BLaER1 (cell line): Measurements from ENCODE around the gene CASZ1.

ENCODE experiments used
- H3K27ac ChIP-seq: shearing (Covaris generic); formaldehyde crosslinking; 2 replicates; pipeline ENCODE4 v1.8.1; 2022
- H3K27me3 ChIP-seq: shearing (Covaris generic); formaldehyde crosslinking; 2 replicates; pipeline ENCODE4 v1.8.1; 2022
- H3K36me3 ChIP-seq: shearing (Covaris generic); formaldehyde crosslinking; 2 replicates; pipeline ENCODE4 v1.8.1; 2022
- H3K4me1 ChIP-seq: shearing (Covaris generic); formaldehyde crosslinking; 2 replicates; pipeline ENCODE4 v1.8.1; 2022
- H3K4me2 ChIP-seq: shearing (Covaris generic); formaldehyde crosslinking; 2 replicates; pipeline ENCODE4 v1.8.1; 2022
- H3K4me3 ChIP-seq: shearing (Covaris generic); formaldehyde crosslinking; 2 replicates; pipeline ENCODE4 v1.8.1; 2022
- H3K9ac ChIP-seq: shearing (Covaris generic); formaldehyde crosslinking; 2 replicates; pipeline ENCODE4 v1.8.1; 2022
- H3K9me3 ChIP-seq: shearing (Covaris generic); formaldehyde crosslinking; 2 replicates; pipeline ENCODE4 v1.8.1; 2022
- H4K20me1 ChIP-seq: shearing (Covaris generic); formaldehyde crosslinking; 2 replicates; pipeline ENCODE4 v1.8.1; 2022
- Cebpa-rat ChIP-seq: shearing (Covaris generic); IDR thresholded peaks from 2 replicates; pipeline ENCODE4 v1.8.1; 2022

CASZ1 gene

GRCh38 chr1:10639011-10639774, 157.3 kb downstream of the CASZ1 start:
- H3K4me3 ChIP-seq: no peak overlapping the region
- peaks cover 48% of the 10 kb centered on the region for H3K4me1 ChIP-seq
- no peaks in the 10 kb centered on the region for H3K27me3 ChIP-seq
- H4K20me1 ChIP-seq: no peaks in the 10 kb centered on the region
- no peak for TF ChIP-seq Cebpa-rat
- no peak overlapping the region for H3K9ac ChIP-seq
- H3K9me3 ChIP-seq: no peaks in the 10 kb centered on the region
- no peak overlapping the region for H3K4me2 ChIP-seq
- H3K36me3 ChIP-seq: peaks cover 4% of the 10 kb centered on the region; the same call in 1 of the 2 replicates
- no peak overlapping the region for H3K27ac ChIP-seq

- H3K27me3 ChIP-seq: no peaks in the 10 kb centered on the region
- peak overlapping the region; percentile 83 for H3K4me2 ChIP-seq
- TF ChIP-seq Cebpa-rat: no peak
- no peaks in the 10 kb centered on the region for H3K9me3 ChIP-seq
- H3K36me3 ChIP-seq: peaks cover 4% of the 10 kb centered on the region; the same call in 1 of the 2 replicates
- peak overlapping the region; percentile 25; the same call in 1 of the 2 replicates for H3K9ac ChIP-seq
- H3K27ac ChIP-seq: peak overlapping the region; percentile 55
- no peak overlapping the region for H3K4me3 ChIP-seq
- H3K4me1 ChIP-seq: peaks cover 54% of the 10 kb centered on the region
- H4K20me1 ChIP-seq: no peaks in the 10 kb centered on the region
Observed at GRCh38 chr1:10638559-10639005, 157.9 kb downstream of the CASZ1 start.

- Histone ChIP-seq H3K9ac (peak overlapping the region; percentile 25; the same call in 1 of the 2 replicates), H3K27ac (peak overlapping the region; percentile 55), H4K20me1 (no peaks in the 10 kb centered on the region), H3K27me3 (no peaks in the 10 kb centered on the region), H3K36me3 (peaks cover 4% of the 10 kb centered on the region; the same call in 1 of the 2 replicates), H3K4me2 (peak overlapping the region; percentile 83), H3K4me1 (peaks cover 60% of the 10 kb centered on the region), H3K4me3 (no peak overlapping the region), H3K9me3 (no peaks in the 10 kb centered on the region)
- TF ChIP-seq Cebpa-rat: no peak
Observed at GRCh38 chr1:10637834-10638558, 158.4 kb downstream of the CASZ1 start.

GRCh38 chr1:10637400-10637799, 159.0 kb downstream of the CASZ1 start:
- Histone ChIP-seq H3K4me2 (peak overlapping the region; percentile 83), H3K4me3 (no peak overlapping the region), H3K4me1 (peaks cover 66% of the 10 kb centered on the region), H3K9ac (no peak overlapping the region), H3K27ac (peak overlapping the region; percentile 32; the same call in 1 of the 2 replicates), H3K27me3 (no peaks in the 10 kb centered on the region), H3K36me3 (peaks cover 4% of the 10 kb centered on the region; the same call in 1 of the 2 replicates), H4K20me1 (no peaks in the 10 kb centered on the region), H3K9me3 (no peaks in the 10 kb centered on the region)
- TF ChIP-seq Cebpa-rat: no peak

GRCh38 chr1:10635992-10636391, 160.5 kb downstream of the CASZ1 start:
- Histone ChIP-seq H3K27ac (0 out of 2 replicates have a peak overlapping the region, but pooled peaks have one; percentile 66), H3K27me3 (no peaks in the 10 kb centered on the region), H3K4me2 (peak overlapping the region; percentile 79; the same call in 1 of the 2 replicates), H3K9ac (no peak overlapping the region), H3K4me3 (no peak overlapping the region), H3K9me3 (no peaks in the 10 kb centered on the region), H3K36me3 (peaks cover 4% of the 10 kb centered on the region; the same call in 1 of the 2 replicates), H3K4me1 (peaks cover 80% of the 10 kb centered on the region), H4K20me1 (no peaks in the 10 kb centered on the region)
- no peak for TF ChIP-seq Cebpa-rat

- Histone ChIP-seq H3K27ac (peak overlapping the region; percentile 66), H3K9ac (peak overlapping the region; percentile 58; the same call in 1 of the 2 replicates), H3K4me2 (peak overlapping the region; percentile 79), H4K20me1 (no peaks in the 10 kb centered on the region), H3K9me3 (no peaks in the 10 kb centered on the region), H3K27me3 (no peaks in the 10 kb centered on the region), H3K36me3 (peaks cover 4% of the 10 kb centered on the region; the same call in 1 of the 2 replicates), H3K4me3 (0 out of 2 replicates have a peak overlapping the region, but pooled peaks have one; percentile 1), H3K4me1 (peaks cover 81% of the 10 kb centered on the region)
- no peak for TF ChIP-seq Cebpa-rat
Observed at GRCh38 chr1:10635085-10635896, 161.2 kb downstream of the CASZ1 start.

- Histone ChIP-seq H3K27ac (peak overlapping the region; percentile 66), H3K36me3 (peaks cover 4% of the 10 kb centered on the region; the same call in 1 of the 2 replicates), H3K27me3 (no peaks in the 10 kb centered on the region), H3K4me1 (peaks cover 85% of the 10 kb centered on the region), H3K4me3 (0 out of 2 replicates have a peak overlapping the region, but pooled peaks have one; percentile 1), H4K20me1 (no peaks in the 10 kb centered on the region), H3K4me2 (peak overlapping the region; percentile 79), H3K9ac (peak overlapping the region; percentile 58; the same call in 1 of the 2 replicates), H3K9me3 (no peaks in the 10 kb centered on the region)
- no peak for TF ChIP-seq Cebpa-rat
Observed at GRCh38 chr1:10634428-10635084, 161.9 kb downstream of the CASZ1 start.

- peak overlapping the region; percentile 79 for H3K4me2 ChIP-seq
- H3K36me3 ChIP-seq: no peaks in the 10 kb centered on the region
- H3K4me1 ChIP-seq: peaks cover 90% of the 10 kb centered on the region
- H3K9ac ChIP-seq: no peak overlapping the region
- no peak for TF ChIP-seq Cebpa-rat
- H3K27me3 ChIP-seq: no peaks in the 10 kb centered on the region
- H3K4me3 ChIP-seq: no peak overlapping the region
- H4K20me1 ChIP-seq: no peaks in the 10 kb centered on the region
- H3K27ac ChIP-seq: peak overlapping the region; percentile 66
- no peaks in the 10 kb centered on the region for H3K9me3 ChIP-seq
Observed at GRCh38 chr1:10634075-10634427, 162.4 kb downstream of the CASZ1 start.

- H3K4me3 ChIP-seq: no peak overlapping the region
- no peaks in the 10 kb centered on the region for H3K36me3 ChIP-seq
- H3K4me2 ChIP-seq: peak overlapping the region; percentile 79; the same call in 1 of the 2 replicates
- H3K4me1 ChIP-seq: peaks cover 94% of the 10 kb centered on the region
- H4K20me1 ChIP-seq: no peaks in the 10 kb centered on the region
- no peak overlapping the region for H3K9ac ChIP-seq
- no peak for TF ChIP-seq Cebpa-rat
- 0 out of 2 replicates have a peak overlapping the region, but pooled peaks have one; percentile 66 for H3K27ac ChIP-seq
- H3K27me3 ChIP-seq: no peaks in the 10 kb centered on the region
- no peaks in the 10 kb centered on the region for H3K9me3 ChIP-seq
Observed at GRCh38 chr1:10633416-10633815, 163.0 kb downstream of the CASZ1 start.
